Keratinocyte (primary cell): ENCODE results near the gene AGPS. TPM values are rescaled to one million over a fixed set of nuclear protein-coding genes. Genes with fewer than 3 reads are reported as not detected.

ENCODE experiments used
- DNase-seq: peaks from one replicate; pipeline ENCODE4 v3.0.0-alpha.2; 2011; ENCODE audit warnings: low read depth, missing footprints, low spot score
- FAIRE-seq: peaks from 2 replicates; lab custom pipeline; 2011; peaks lifted over from hg19 to GRCh38; lab: Jason Lieb, UNC
- H2AFZ ChIP-seq: 2 replicates; pipeline ENCODE4 v1.6.0; 2012; ENCODE audit warnings: low read length, control low read depth, inconsistent platforms; ENCODE audit not compliant: control insufficient read depth
- H3K27ac ChIP-seq: 2 replicates; pipeline ENCODE4 v1.5.1; 2011; ENCODE audit warnings: low read length; ENCODE audit not compliant: control insufficient read depth, insufficient read depth
- H3K27me3 ChIP-seq: 3 replicates; pipeline ENCODE4 v1.6.0; 2011; ENCODE audit warnings: low read length; ENCODE audit not compliant: control insufficient read depth, insufficient read depth; ENCODE audit errors: extremely low read depth
- H3K36me3 ChIP-seq, 2 experiments: 2 replicates in 1 of 2; 3 replicates in 1 of 2; pipeline ENCODE4 v1.5.1; 2011; ENCODE audit warnings: low read length in 2 of 2, mild to moderate bottlenecking in 1 of 2; ENCODE audit not compliant: control insufficient read depth in 2 of 2, insufficient read depth in 2 of 2; ENCODE audit errors: extremely low read depth in 1 of 2
- H3K4me1 ChIP-seq: 3 replicates; pipeline ENCODE4 v1.5.1; 2011; ENCODE audit warnings: low read length; ENCODE audit not compliant: control insufficient read depth, insufficient read depth; ENCODE audit errors: extremely low read depth
- H3K4me2 ChIP-seq: 3 replicates; pipeline ENCODE4 v1.6.0; 2011; ENCODE audit warnings: low read depth, low read length; ENCODE audit not compliant: control insufficient read depth, insufficient read depth; ENCODE audit errors: extremely low read depth
- H3K4me3 ChIP-seq, 3 experiments: fragments of 200-600 bp in 1 of 3; sonication (generic) in 1 of 3; 2 replicates in 2 of 3; 3 replicates in 1 of 3; pipeline ENCODE4 v1.5.1; 2011 to 2016; ENCODE audit warnings: low read length in 3 of 3, mild to moderate bottlenecking in 3 of 3, control low read depth in 2 of 3, inconsistent platforms in 1 of 3, low read depth in 1 of 3, mixed read lengths in 1 of 3, mixed run types in 1 of 3, moderate library complexity in 1 of 3; ENCODE audit not compliant: control insufficient read depth in 2 of 3, insufficient read depth in 2 of 3; ENCODE audit errors: extremely low read depth in 1 of 3
- H3K79me2 ChIP-seq: 2 replicates; pipeline ENCODE4 v1.6.0; 2012; ENCODE audit warnings: low read length; ENCODE audit not compliant: control insufficient read depth, insufficient read depth
- H3K9ac ChIP-seq: 3 replicates; pipeline ENCODE4 v1.6.0; 2011; ENCODE audit warnings: low read length; ENCODE audit not compliant: control insufficient read depth, insufficient read depth; ENCODE audit errors: extremely low read depth
- H3K9me1 ChIP-seq: 3 replicates; pipeline ENCODE4 v1.6.0; 2011; ENCODE audit warnings: low read length; ENCODE audit not compliant: control insufficient read depth, insufficient read depth; ENCODE audit errors: extremely low read depth
- H3K9me3 ChIP-seq: 2 replicates; pipeline ENCODE4 v1.5.1; 2012; ENCODE audit warnings: low read depth, low read length; ENCODE audit not compliant: control insufficient read depth
- H4K20me1 ChIP-seq: 3 replicates; pipeline ENCODE4 v1.6.0; 2011; ENCODE audit warnings: low read length; ENCODE audit not compliant: control insufficient read depth, insufficient read depth; ENCODE audit errors: extremely low read depth
- EZH2 ChIP-seq: IDR thresholded peaks from one replicate; pipeline ENCODE4 v1.6.1; 2012; ENCODE audit warnings: inconsistent platforms, mild to moderate bottlenecking, low read length, moderate library complexity
- dilution Hi-C: fragments of 300-500 bp; cut with MboI; formaldehyde crosslinking; loops from one replicate; pipeline ENCODE4 v1.7.0; 2020; ENCODE audit warnings: low sequenced_read_pairs; ENCODE audit not compliant: extremely low pct_ligation_motif_present
- polyA plus RNA-seq, 5 experiments: library from polyadenylated mRNA; depleted of rRNA in 3 of 5; stranded (reverse) in 3 of 5; stranded (forward) in 1 of 5; unstranded in 1 of 5; fragments of >200 nt; gene quantifications; 1 replicate in 1 of 5; 2 replicates in 3 of 5; 3 replicates in 1 of 5; pipeline versions ENCODE4 v1.2.1 to v1.2.3, GENCODE V29; 2011 to 2012; ENCODE audit warnings: missing spikeins in 2 of 5, low read depth in 1 of 5, low replicate concordance in 1 of 5
- TF ChIP-seq, protein P1 (sequence below), 3 experiments: IDR thresholded peaks in 1 of 3; conservative IDR thresholded peaks in 1 of 3; optimal IDR thresholded peaks in 1 of 3; 2 replicates in 2 of 3; 3 replicates in 1 of 3; pipeline versions ENCODE3 to v1.5.1; 2011; ENCODE audit warnings: low read length in 3 of 3, mild to moderate bottlenecking in 3 of 3, moderate library complexity in 2 of 3, control low read depth in 1 of 3, inconsistent platforms in 1 of 3; ENCODE audit not compliant: insufficient read depth in 2 of 3; ENCODE audit errors: extremely low read depth in 1 of 3

The AGPS gene
- polyA plus RNA-seq, 1 donor (not counting 4 experiments of a cell fraction or from before 2014, with no cell fraction given), result 28.0 TPM

DNA sequence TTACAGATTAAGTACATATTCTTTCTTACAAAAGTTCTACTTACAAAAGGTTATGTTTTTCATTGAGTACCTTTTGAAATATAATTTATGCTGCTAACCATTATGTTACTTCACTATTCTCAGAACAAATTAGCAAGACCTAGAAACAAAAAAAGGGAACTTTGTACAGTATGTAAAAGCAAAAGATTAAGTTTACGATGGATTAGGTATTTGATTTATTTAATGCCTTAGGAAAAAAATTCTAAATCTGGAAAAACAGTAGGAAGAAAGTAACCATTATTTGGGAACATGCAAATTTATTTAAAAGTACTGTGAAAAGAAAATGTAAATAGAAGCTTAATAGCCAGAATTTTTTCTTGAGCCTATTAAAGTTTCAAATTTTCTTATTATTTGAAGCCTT is 144.6 kb downstream of the AGPS start:
- FAIRE-seq (no peak), DNase-seq (no peak)
- H3K9me3 ChIP-seq, result no peaks in the 10 kb centered on the region
- H4K20me1 ChIP-seq, result no peaks in the 10 kb centered on the region
- no peak overlapping the region for H3K9ac ChIP-seq
- H3K4me3 ChIP-seq, result no peak overlapping the region
- no peaks in the 10 kb centered on the region for H3K79me2 ChIP-seq
- no peaks in the 10 kb centered on the region for H3K27me3 ChIP-seq
- no peak overlapping the region for H3K27ac ChIP-seq
- H2AFZ ChIP-seq, result no peak overlapping the region
- H3K4me2 ChIP-seq, result no peak overlapping the region
- H3K4me1 ChIP-seq, result no peaks in the 10 kb centered on the region
- no peak for TF ChIP-seq EZH2
- TF ChIP-seq, protein P1, sequence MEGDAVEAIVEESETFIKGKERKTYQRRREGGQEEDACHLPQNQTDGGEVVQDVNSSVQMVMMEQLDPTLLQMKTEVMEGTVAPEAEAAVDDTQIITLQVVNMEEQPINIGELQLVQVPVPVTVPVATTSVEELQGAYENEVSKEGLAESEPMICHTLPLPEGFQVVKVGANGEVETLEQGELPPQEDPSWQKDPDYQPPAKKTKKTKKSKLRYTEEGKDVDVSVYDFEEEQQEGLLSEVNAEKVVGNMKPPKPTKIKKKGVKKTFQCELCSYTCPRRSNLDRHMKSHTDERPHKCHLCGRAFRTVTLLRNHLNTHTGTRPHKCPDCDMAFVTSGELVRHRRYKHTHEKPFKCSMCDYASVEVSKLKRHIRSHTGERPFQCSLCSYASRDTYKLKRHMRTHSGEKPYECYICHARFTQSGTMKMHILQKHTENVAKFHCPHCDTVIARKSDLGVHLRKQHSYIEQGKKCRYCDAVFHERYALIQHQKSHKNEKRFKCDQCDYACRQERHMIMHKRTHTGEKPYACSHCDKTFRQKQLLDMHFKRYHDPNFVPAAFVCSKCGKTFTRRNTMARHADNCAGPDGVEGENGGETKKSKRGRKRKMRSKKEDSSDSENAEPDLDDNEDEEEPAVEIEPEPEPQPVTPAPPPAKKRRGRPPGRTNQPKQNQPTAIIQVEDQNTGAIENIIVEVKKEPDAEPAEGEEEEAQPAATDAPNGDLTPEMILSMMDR (optimal IDR thresholded peaks at IDR 0.05 in 1 of 3, IDR thresholded peaks at IDR 0.05 in 1 of 3, conservative IDR thresholded peaks at IDR 0.05 in 1 of 3; ENCODE audit: extremely low read depth in 1 of 3, insufficient read depth in 2 of 3, low read length in 3 of 3), result no peak
- dilution Hi-C loops, result no loop called here
- H3K36me3 ChIP-seq, result peaks cover 0 to 2% of the 10 kb centered on the region in 2 experiments
- no peaks in the 10 kb centered on the region for H3K9me1 ChIP-seq

DNA sequence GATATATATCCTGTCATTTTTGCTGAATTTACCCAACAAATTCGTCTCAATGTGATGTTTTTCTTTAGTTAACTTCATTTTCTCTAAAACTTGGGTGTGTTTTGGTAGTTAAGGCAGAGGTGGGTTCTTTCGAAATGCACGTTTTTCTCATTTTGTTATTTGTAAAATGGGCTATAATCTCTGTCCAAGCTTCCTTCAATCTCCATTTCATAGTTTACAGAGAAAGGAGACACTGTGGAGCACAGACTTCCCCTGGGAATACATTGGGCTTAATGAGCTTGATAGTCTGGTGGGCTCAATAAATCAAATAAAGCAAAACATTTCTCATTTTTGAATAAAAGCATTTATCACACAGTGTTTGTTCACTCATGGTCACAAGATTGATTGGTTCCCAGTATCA is 145.1 kb downstream of the AGPS start:
- dilution Hi-C loops, result no loop called here
- peaks cover 0 to 2% of the 10 kb centered on the region in 2 experiments for H3K36me3 ChIP-seq
- no peak for TF ChIP-seq EZH2
- TF ChIP-seq, protein P1 (optimal IDR thresholded peaks at IDR 0.05 in 1 of 3, IDR thresholded peaks at IDR 0.05 in 1 of 3, conservative IDR thresholded peaks at IDR 0.05 in 1 of 3; ENCODE audit: extremely low read depth in 1 of 3, insufficient read depth in 2 of 3, low read length in 3 of 3), result no peak
- DNase-seq (no peak), FAIRE-seq (no peak)
- H4K20me1 ChIP-seq, result no peaks in the 10 kb centered on the region
- H3K9me3 ChIP-seq, result no peaks in the 10 kb centered on the region
- no peaks in the 10 kb centered on the region for H3K4me1 ChIP-seq
- no peaks in the 10 kb centered on the region for H3K27me3 ChIP-seq
- no peak overlapping the region for H3K4me2 ChIP-seq
- H2AFZ ChIP-seq, result no peak overlapping the region
- H3K27ac ChIP-seq, result no peak overlapping the region
- H3K9me1 ChIP-seq, result no peaks in the 10 kb centered on the region
- H3K4me3 ChIP-seq, result no peak overlapping the region
- H3K79me2 ChIP-seq, result no peaks in the 10 kb centered on the region
- no peak overlapping the region for H3K9ac ChIP-seq
